ENCODE results near the gene PSG1.

DNA sequence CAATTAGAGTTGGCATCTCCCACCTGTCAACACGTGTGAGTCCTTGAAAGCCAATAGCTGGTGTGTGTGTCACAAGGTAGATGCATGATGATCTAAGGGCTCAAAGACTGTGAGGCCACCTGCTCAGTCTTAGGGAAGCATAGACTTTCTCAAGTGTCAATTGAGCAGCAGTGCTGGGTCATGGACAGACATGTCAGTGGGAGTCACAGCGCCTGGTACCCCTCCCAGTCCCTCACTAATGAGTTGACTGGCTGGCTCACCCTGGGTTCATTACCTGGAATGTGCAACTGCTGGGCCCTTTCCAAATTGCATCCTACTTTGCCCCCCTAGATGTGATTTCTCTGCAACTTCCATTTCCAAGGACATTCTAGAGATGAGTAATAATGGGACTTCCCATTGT, 47.3 kb upstream of the PSG1 start:
- TF ChIP-seq, protein P1, sequence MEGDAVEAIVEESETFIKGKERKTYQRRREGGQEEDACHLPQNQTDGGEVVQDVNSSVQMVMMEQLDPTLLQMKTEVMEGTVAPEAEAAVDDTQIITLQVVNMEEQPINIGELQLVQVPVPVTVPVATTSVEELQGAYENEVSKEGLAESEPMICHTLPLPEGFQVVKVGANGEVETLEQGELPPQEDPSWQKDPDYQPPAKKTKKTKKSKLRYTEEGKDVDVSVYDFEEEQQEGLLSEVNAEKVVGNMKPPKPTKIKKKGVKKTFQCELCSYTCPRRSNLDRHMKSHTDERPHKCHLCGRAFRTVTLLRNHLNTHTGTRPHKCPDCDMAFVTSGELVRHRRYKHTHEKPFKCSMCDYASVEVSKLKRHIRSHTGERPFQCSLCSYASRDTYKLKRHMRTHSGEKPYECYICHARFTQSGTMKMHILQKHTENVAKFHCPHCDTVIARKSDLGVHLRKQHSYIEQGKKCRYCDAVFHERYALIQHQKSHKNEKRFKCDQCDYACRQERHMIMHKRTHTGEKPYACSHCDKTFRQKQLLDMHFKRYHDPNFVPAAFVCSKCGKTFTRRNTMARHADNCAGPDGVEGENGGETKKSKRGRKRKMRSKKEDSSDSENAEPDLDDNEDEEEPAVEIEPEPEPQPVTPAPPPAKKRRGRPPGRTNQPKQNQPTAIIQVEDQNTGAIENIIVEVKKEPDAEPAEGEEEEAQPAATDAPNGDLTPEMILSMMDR (IDR thresholded peaks at IDR 0.05; ENCODE audit: low read depth, low read length, missing input control) = no peak
- TF ChIP-seq ATF3 (IDR thresholded peaks at IDR 0.05) = no peak
- TF ChIP-seq GABPA (IDR thresholded peaks at IDR 0.05 in 1 of 2, conservative IDR thresholded peaks at IDR 0.05 in 1 of 2) = no peak
- TF ChIP-seq RAD21 (IDR thresholded peaks at IDR 0.05) = no peak
- TF ChIP-seq, protein P2, sequence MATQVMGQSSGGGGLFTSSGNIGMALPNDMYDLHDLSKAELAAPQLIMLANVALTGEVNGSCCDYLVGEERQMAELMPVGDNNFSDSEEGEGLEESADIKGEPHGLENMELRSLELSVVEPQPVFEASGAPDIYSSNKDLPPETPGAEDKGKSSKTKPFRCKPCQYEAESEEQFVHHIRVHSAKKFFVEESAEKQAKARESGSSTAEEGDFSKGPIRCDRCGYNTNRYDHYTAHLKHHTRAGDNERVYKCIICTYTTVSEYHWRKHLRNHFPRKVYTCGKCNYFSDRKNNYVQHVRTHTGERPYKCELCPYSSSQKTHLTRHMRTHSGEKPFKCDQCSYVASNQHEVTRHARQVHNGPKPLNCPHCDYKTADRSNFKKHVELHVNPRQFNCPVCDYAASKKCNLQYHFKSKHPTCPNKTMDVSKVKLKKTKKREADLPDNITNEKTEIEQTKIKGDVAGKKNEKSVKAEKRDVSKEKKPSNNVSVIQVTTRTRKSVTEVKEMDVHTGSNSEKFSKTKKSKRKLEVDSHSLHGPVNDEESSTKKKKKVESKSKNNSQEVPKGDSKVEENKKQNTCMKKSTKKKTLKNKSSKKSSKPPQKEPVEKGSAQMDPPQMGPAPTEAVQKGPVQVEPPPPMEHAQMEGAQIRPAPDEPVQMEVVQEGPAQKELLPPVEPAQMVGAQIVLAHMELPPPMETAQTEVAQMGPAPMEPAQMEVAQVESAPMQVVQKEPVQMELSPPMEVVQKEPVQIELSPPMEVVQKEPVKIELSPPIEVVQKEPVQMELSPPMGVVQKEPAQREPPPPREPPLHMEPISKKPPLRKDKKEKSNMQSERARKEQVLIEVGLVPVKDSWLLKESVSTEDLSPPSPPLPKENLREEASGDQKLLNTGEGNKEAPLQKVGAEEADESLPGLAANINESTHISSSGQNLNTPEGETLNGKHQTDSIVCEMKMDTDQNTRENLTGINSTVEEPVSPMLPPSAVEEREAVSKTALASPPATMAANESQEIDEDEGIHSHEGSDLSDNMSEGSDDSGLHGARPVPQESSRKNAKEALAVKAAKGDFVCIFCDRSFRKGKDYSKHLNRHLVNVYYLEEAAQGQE (IDR thresholded peaks at IDR 0.05) = no peak
- TF ChIP-seq YY1 (IDR thresholded peaks at IDR 0.05) = no peak
- no peak for TF ChIP-seq JUND (IDR thresholded peaks at IDR 0.05)
- TF ChIP-seq, protein P3, sequence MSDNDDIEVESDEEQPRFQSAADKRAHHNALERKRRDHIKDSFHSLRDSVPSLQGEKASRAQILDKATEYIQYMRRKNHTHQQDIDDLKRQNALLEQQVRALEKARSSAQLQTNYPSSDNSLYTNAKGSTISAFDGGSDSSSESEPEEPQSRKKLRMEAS (IDR thresholded peaks at IDR 0.05) = no peak
- no peak for TF ChIP-seq HNF4A (conservative IDR thresholded peaks at IDR 0.05)
- TF ChIP-seq TAF1 (conservative IDR thresholded peaks at IDR 0.05) = no peak
- TF ChIP-seq FOXA1 (IDR thresholded peaks at IDR 0.05) = no peak

Data from liver (tissue), 3 donors.